ENCODE data around the gene XPA. TPM values are rescaled to one million over a fixed set of nuclear protein-coding genes. Genes with fewer than 3 reads are reported as not detected.

XPA gene
- total and polyA plus RNA-seq, 2 of the 13 experiments (the other 11 are each of a cell fraction or from before 2014, with no cell fraction given), result 2.3 to 15.2 TPM

DNA sequence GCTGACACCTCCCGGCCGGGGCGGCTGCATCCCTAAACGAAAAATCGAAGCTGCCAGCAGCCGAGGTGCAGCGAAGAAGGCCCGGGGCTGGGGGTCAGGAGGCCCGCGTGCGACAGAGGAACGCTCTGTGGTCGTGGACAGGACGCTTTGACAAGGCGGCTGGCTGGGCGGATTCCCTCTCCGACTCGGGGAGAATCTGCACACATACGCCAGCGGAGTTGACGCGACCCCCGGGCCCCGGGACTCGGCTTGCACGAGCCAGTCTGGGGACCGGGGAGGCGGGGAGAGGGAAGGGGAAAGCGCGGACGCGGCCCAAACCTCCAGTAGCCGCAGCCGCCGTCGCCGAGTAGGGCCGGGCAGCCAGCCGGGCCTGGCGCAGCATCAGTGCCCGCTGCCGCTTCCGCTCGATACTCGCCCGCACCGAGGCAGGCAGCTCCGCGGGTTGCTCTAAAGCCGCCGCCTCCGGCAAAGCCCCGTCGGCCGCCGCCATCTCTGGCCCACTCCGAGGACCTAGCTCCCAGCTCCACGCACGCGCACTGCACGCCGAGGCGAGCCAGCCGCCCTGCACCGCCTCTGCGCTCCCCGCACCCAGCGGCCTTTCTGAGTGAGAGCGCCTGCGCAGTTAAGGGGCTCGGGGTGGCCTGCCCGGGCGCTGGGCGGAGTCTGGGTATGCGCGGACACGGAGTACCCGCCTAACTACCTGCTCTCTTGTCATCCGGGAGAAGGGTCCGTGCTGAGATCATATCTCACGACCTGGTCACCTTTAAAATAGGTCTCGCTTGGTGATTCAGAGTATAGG lies at the start of gene XPA (continued):
- TF ChIP-seq HNRNPLL (IDR thresholded peaks at IDR 0.05; ENCODE audit: low read depth, low read length, poor library complexity, severe bottlenecking) (peak; percentile 90), DNMT3B (CRISPR knock-in tag; conservative IDR thresholded peaks at IDR 0.05) (no peak), RARG (CRISPR knock-in tag; IDR thresholded peaks at IDR 0.05; ENCODE audit: low read depth) (0 out of 2 replicates have a peak, but pooled peaks have one; percentile 25), ZNF660 (CRISPR knock-in tag; IDR thresholded peaks at IDR 0.05; ENCODE audit: borderline replicate concordance, low read depth) (no peak), SRSF1 (optimal IDR thresholded peaks at IDR 0.05; ENCODE audit: low read depth, low read length) (peak; percentile 76), ZNF570 (CRISPR knock-in tag; IDR thresholded peaks at IDR 0.05; ENCODE audit: borderline replicate concordance) (no peak), TEAD2 (CRISPR knock-in tag; IDR thresholded peaks at IDR 0.05) (no peak), ZNF749 (CRISPR knock-in tag; IDR thresholded peaks at IDR 0.05; ENCODE audit: borderline replicate concordance) (0 out of 2 replicates have a peak, but pooled peaks have one; percentile 14), TMF1 (CRISPR knock-in tag; IDR thresholded peaks at IDR 0.05; ENCODE audit: low read depth) (no peak), ZNF337 (CRISPR knock-in tag; IDR thresholded peaks at IDR 0.05; ENCODE audit: borderline replicate concordance, low read depth) (peak; percentile 88; the same call in 1 of the 2 replicates), ZNF773 (CRISPR knock-in tag; IDR thresholded peaks at IDR 0.05; ENCODE audit: borderline replicate concordance) (no peak), ZNF329 (CRISPR knock-in tag; IDR thresholded peaks at IDR 0.05; ENCODE audit: low read depth) (no peak), ZMYM4 (CRISPR knock-in tag; IDR thresholded peaks at IDR 0.05) (peak; percentile 80), EHMT2 (IDR thresholded peaks at IDR 0.05; ENCODE audit: borderline replicate concordance, low read depth, low read length) (no peak), CREB3 (CRISPR knock-in tag; IDR thresholded peaks at IDR 0.05) (no peak), ZNF33A (CRISPR knock-in tag; IDR thresholded peaks at IDR 0.05; ENCODE audit: borderline replicate concordance) (no peak)
- TF ChIP-seq, protein P1, sequence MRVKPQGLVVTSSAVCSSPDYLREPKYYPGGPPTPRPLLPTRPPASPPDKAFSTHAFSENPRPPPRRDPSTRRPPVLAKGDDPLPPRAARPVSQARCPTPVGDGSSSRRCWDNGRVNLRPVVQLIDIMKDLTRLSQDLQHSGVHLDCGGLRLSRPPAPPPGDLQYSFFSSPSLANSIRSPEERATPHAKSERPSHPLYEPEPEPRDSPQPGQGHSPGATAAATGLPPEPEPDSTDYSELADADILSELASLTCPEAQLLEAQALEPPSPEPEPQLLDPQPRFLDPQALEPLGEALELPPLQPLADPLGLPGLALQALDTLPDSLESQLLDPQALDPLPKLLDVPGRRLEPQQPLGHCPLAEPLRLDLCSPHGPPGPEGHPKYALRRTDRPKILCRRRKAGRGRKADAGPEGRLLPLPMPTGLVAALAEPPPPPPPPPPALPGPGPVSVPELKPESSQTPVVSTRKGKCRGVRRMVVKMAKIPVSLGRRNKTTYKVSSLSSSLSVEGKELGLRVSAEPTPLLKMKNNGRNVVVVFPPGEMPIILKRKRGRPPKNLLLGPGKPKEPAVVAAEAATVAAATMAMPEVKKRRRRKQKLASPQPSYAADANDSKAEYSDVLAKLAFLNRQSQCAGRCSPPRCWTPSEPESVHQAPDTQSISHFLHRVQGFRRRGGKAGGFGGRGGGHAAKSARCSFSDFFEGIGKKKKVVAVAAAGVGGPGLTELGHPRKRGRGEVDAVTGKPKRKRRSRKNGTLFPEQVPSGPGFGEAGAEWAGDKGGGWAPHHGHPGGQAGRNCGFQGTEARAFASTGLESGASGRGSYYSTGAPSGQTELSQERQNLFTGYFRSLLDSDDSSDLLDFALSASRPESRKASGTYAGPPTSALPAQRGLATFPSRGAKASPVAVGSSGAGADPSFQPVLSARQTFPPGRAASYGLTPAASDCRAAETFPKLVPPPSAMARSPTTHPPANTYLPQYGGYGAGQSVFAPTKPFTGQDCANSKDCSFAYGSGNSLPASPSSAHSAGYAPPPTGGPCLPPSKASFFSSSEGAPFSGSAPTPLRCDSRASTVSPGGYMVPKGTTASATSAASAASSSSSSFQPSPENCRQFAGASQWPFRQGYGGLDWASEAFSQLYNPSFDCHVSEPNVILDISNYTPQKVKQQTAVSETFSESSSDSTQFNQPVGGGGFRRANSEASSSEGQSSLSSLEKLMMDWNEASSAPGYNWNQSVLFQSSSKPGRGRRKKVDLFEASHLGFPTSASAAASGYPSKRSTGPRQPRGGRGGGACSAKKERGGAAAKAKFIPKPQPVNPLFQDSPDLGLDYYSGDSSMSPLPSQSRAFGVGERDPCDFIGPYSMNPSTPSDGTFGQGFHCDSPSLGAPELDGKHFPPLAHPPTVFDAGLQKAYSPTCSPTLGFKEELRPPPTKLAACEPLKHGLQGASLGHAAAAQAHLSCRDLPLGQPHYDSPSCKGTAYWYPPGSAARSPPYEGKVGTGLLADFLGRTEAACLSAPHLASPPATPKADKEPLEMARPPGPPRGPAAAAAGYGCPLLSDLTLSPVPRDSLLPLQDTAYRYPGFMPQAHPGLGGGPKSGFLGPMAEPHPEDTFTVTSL (CRISPR knock-in tag; IDR thresholded peaks at IDR 0.05; ENCODE audit: borderline replicate concordance), result no peak
- TF ChIP-seq, protein P2, sequence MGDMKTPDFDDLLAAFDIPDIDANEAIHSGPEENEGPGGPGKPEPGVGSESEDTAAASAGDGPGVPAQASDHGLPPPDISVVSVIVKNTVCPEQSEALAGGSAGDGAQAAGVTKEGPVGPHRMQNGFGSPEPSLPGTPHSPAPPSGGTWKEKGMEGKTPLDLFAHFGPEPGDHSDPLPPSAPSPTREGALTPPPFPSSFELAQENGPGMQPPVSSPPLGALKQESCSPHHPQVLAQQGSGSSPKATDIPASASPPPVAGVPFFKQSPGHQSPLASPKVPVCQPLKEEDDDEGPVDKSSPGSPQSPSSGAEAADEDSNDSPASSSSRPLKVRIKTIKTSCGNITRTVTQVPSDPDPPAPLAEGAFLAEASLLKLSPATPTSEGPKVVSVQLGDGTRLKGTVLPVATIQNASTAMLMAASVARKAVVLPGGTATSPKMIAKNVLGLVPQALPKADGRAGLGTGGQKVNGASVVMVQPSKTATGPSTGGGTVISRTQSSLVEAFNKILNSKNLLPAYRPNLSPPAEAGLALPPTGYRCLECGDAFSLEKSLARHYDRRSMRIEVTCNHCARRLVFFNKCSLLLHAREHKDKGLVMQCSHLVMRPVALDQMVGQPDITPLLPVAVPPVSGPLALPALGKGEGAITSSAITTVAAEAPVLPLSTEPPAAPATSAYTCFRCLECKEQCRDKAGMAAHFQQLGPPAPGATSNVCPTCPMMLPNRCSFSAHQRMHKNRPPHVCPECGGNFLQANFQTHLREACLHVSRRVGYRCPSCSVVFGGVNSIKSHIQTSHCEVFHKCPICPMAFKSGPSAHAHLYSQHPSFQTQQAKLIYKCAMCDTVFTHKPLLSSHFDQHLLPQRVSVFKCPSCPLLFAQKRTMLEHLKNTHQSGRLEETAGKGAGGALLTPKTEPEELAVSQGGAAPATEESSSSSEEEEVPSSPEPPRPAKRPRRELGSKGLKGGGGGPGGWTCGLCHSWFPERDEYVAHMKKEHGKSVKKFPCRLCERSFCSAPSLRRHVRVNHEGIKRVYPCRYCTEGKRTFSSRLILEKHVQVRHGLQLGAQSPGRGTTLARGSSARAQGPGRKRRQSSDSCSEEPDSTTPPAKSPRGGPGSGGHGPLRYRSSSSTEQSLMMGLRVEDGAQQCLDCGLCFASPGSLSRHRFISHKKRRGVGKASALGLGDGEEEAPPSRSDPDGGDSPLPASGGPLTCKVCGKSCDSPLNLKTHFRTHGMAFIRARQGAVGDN (CRISPR knock-in tag; IDR thresholded peaks at IDR 0.05), result peak; percentile 95

All from HepG2 (cell line).